HG02571 (cell line): ENCODE data around the gene PGC.

ENCODE experiments used
- ATAC-seq: cut with Tn5 transposase; IDR thresholded peaks from one replicate; pipeline ENCODE4 v1.9.1; 2021; ENCODE audit warnings: mild to moderate bottlenecking, moderate library complexity; ENCODE audit not compliant: unreplicated experiment

Gene PGC

GRCh38 chr6:41702089-41702745, 45.0 kb downstream of the PGC start:
- no peak for ATAC-seq

GRCh38 chr6:41700463-41701347, 46.5 kb downstream of the PGC start:
- ATAC-seq: no peak

GRCh38 chr6:41699063-41699462, 48.1 kb downstream of the PGC start:
- no peak for ATAC-seq

GRCh38 chr6:41697861-41698781, 49.1 kb downstream of the PGC start:
- ATAC-seq: no peak

- no peak for ATAC-seq
Observed at GRCh38 chr6:41696788-41697187, 50.4 kb downstream of the PGC start.

GRCh38 chr6:41695825-41696224, 51.4 kb downstream of the PGC start:
- ATAC-seq: no peak

GRCh38 chr6:41694815-41695526, 52.2 kb downstream of the PGC start:
- no peak for ATAC-seq

GRCh38 chr6:41693281-41694240, 53.6 kb downstream of the PGC start:
- no peak for ATAC-seq

- ATAC-seq: no peak
Observed at GRCh38 chr6:41692730-41693129, 54.5 kb downstream of the PGC start.

- no peak for ATAC-seq
Observed at GRCh38 chr6:41692080-41692675, 55.0 kb downstream of the PGC start.

- ATAC-seq: no peak
Observed at GRCh38 chr6:41691426-41692079, 55.6 kb downstream of the PGC start.

GRCh38 chr6:41690541-41691330, 56.5 kb downstream of the PGC start:
- ATAC-seq: no peak

- ATAC-seq: no peak
Observed at GRCh38 chr6:41689171-41690008, 57.8 kb downstream of the PGC start.

GRCh38 chr6:41688256-41688965, 58.8 kb downstream of the PGC start:
- no peak for ATAC-seq

- ATAC-seq: no peak
Observed at GRCh38 chr6:41687501-41688175, 59.6 kb downstream of the PGC start.
